HG02870 (cell line): ENCODE data around the gene CAPN10.

ENCODE experiments used
- ATAC-seq: cut with Tn5 transposase; IDR thresholded peaks from one replicate; pipeline ENCODE4 v1.9.1; 2021; ENCODE audit warnings: mild to moderate bottlenecking, moderate library complexity; ENCODE audit not compliant: unreplicated experiment

The CAPN10 gene

GRCh38 chr2:240635998-240636547 lies 49.5 kb downstream of the CAPN10 start:
- no peak for ATAC-seq

DNA sequence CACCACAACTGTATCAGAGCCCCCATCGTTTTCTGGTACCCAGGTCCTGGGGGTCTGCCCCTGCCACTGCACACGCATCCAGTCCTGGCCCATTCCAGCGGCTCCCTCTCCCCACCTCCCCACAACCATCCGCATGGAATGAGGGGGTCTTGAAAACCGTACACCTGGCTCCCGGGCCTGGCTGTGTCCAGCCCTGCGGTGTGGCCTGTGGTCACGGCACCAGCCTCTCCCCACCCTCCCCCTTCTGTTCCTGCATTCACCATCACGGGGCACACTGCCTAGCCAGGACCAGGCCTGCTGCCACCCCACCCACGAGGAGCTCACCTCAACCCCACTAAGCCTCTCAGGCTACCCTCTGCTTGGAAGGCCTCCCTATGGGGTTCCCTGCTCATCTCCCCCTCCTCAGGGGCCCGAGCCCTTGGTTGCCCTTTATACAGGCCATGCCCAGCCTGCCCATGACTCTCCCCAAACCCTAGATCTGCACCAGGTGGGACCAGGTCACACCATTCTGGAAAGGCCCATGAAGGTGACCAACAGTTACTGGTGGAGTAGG lies 50.1 kb downstream of the CAPN10 start:
- ATAC-seq: no peak

- ATAC-seq: no peak
Observed at GRCh38 chr2:240637116-240637900, 50.8 kb downstream of the CAPN10 start.

DNA sequence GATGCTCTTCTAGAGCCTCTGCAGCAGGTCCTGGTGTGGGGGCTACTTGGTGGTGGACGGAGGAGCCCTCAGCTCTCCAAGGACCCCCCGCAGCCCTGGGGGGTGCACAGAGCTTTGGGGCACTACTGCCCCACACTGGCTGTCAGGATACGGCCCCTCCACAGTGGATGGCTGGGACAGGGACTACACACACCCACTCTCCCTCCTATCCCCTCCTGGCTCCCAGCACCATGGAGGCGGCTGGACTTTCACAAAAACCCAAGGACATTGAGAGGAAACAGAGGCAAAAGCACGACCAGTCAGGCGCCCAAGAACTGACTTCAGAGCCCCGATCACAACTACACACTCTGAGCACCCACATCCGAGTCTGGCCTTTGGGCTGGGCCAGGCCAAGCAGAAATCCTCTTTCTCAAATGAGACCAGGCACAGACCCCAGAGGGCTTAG lies 51.4 kb downstream of the CAPN10 start:
- ATAC-seq: no peak

DNA sequence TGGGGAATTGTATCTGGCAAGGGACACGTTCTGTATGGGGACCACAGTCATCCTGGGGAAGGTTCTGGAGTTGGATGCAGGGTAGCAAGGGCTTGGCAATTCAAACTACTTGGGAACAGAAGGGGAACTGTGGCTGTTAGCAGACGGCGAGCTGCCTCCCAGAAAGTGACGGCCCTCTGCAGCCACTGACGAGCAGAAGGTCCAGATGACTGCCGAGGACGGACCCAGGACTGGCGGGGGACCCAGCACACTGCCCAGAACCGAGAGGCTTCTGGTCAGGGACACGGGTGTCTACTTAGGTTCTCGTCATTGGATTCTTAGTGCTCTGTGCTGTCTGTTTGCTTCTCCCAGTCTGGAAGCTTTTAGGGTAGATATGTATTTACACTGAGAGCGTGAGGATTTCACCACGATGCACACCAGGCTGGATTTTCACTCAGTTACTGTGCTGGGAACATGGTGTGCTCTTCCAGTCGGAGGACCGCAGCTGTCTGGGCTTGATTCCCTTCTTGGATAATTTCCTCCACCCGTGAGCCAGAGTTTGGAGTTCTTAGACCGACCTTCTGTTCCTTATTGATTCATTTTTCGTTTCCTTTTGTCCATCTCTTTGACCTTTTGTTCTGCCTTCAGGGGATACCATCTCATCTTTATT lies 52.1 kb downstream of the CAPN10 start:
- no peak for ATAC-seq

DNA sequence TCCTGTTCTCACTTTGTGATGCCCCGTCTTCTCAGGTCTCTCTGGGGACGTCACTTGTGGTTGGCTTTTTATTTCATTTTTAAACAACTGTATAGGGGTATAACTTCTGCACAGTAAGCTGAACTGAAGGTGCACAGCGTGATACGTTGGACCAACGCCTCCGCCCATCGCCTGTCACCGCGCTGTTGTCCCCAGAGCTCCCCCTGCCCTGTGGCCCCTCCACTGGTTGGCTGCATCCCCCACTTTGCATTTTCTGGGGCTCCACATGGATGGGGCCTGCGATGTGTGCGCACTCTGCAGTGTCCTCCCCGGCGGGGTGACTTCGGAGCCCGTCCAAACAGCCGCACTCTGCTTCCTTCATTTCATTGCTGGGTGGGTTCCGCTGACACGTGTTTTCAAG lies 53.0 kb downstream of the CAPN10 start:
- ATAC-seq: no peak

- no peak for ATAC-seq
Observed at GRCh38 chr2:240640939-240641338, 54.4 kb downstream of the CAPN10 start.

DNA sequence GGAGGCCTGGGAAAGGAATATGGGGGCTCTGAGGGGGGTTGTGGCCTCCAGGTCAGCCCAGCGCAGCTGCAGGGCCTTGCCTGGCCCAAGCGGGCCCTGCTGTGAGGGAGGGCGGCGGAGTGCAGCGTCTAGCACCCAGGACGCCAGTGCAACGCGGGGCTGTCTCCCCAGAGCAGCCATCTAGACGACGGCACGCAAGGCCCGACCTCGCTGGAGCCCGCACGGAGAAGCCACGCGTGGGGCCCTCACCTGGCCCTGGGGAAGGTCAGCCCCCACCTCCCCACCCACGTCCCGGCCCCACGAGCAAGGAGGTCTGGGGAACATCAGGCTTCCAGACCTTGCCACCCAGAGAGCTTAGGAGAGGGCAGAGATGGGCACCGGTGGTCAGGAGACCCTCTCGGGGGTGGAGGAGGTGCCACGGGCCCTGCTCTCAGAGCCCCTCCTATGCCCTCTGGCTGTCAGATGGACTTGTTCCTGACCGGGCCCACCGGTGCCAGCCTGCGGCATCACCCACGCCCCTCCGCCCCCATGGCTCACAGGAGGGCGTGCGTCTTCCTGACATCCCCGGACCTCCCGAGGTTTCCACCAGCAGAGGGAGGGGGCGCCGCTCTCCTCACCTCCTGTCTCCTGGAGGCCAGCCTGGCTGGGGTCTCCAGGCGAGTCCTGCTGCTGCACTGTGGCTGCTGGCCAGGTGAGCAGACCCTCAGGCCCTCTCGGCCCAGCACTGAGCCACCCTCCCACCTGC lies 55.7 kb downstream of the CAPN10 start:
- ATAC-seq: no peak

DNA sequence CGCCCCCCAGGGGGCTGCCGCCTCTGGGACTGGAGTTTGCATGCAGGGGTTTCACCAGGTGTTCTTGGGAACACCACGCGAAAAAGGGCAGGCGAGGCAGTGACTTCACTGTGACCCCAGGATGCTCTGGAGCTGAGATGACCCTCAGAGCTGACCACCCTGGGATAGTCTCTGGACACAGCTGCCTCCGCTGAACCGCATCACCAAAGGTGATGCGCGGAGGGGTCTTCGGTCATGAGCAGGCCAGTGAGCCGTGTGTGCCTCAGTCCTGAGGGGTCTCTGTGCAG lies 56.2 kb downstream of the CAPN10 start:
- ATAC-seq: no peak

DNA sequence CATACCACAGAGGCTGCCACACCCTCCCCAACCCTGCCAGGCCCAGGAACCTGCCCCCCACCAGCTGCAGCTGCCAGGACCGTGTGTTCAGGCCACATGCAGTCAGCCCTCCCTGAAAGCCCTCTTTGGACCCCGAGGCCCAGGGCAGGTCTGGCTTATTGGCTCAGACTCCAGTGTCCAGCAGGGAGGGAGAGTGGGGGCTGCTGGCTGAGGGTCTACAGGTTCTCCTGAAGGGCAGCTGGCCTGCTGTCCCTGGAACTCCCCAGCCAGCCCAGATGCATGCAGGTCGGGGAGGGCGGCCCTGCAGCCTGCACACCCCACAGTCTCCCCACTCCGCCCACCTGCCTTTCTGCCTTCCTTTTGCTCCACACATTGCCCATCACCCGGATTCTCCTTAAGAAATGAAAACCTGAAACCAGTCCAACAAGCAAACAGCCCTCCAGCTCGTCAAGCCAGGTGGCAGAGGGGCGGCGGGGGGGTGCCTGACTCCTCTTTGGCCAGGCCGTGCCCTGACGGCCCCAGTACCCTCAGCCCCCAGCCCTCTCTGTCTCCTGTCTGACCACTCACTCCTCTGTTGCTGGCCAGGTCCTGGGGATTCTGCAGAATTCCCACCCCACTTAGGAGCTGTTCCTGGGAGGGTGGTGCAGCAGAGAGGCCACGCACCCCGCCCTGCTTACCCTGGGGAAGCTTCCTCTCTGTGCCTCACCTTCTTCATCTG lies 56.7 kb downstream of the CAPN10 start:
- ATAC-seq: no peak

DNA sequence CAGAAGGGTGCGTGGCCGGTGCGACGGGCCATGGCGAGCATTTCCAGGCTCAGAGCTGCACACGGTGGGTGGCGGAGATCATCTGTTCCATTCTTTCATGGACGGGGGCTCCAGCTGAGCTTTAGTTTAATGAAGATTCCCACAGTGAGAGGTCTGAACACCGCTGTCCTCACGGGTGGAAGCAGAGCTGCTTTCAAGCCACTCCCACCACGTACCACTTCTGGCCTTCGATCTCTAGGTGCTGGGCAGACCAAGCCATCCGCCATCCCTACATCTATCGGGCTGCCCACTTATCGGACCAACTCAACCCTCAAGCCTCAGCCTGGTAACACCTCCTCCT lies 57.2 kb downstream of the CAPN10 start:
- ATAC-seq: no peak

DNA sequence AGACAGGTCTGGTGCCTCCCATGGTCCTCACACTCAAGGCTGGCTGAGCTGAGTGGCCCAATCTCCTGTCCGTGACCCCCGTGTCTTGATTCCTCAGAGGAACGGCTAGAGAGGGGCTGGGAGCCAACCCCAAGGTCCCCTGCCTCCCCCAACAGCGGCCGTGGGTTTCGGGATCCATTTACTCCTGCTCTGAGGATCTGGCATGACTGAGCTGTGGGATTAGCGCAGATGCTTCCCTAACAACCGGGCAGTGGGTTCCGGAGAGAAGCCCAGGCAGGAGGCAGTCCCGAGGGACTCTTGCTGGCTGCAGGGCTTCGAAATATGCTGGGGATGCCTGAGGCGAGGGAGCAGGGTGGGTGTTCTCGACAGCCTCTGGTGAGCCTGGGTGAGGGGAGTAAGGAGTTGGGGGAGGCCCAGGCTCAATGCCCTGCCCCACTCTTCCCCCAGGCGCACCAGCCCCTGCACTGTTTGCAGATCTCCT lies 57.7 kb downstream of the CAPN10 start:
- ATAC-seq: no peak

DNA sequence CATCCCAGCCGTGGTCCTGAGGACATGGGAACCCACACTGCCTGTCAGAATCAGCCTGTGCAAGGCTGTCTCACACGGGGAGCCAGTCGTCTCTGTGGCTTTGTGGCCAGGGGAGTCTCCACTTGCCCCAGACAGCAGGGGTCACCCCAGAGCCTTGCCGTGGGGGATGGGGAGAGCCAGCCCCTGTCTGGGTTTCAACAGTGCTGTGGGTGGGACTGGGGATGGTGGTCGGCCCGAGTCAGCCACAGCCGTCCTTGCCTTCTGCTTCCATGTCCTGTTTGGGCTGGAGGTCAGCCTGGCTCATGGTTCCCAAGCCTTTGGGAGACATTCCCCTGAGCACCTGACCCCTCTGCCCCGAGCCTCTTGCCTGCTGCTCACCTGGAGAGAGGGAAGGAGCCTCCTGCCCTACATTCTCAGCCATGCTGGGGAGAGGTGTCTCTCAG lies 58.3 kb downstream of the CAPN10 start:
- ATAC-seq: no peak

- ATAC-seq: no peak
Observed at GRCh38 chr2:240645346-240645745, 58.8 kb downstream of the CAPN10 start.

GRCh38 chr2:240645801-240646175 lies 59.3 kb downstream of the CAPN10 start:
- ATAC-seq: no peak

DNA sequence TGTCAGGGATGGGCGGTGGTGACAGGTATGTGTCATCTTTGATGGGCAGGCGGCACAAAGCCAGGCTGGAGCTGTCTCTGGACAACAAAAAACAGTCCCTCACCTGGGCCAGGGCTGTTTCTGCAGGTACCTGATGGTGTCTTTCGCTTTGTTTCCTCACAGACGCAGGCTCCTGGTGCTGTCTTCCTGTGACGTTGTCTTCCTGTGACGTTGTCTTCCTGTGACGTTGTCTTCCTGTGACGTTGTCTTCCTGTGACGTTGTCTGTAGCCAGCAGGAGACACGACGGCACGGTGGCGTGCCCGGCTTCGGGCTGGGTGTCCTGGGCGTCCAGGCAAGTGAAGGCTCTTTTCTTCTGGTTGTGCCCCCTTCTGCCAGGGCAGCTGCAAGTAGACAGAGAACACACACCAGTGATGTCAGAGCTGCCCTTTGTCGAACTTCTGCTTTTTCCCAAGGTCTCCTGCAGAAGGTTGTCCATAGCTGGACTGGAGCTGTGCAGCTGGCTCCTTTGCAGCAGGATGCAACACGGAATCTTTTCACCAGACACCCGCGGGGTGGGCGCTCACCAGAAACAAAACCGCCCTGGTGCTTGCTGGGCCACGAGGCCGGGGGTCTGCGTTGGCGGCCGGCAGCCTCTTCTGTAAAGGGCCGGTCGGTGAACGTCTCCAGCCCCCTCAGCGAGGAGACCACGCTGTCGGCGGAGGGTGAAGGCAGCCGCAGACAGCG lies 59.8 kb downstream of the CAPN10 start:
- no peak for ATAC-seq

DNA sequence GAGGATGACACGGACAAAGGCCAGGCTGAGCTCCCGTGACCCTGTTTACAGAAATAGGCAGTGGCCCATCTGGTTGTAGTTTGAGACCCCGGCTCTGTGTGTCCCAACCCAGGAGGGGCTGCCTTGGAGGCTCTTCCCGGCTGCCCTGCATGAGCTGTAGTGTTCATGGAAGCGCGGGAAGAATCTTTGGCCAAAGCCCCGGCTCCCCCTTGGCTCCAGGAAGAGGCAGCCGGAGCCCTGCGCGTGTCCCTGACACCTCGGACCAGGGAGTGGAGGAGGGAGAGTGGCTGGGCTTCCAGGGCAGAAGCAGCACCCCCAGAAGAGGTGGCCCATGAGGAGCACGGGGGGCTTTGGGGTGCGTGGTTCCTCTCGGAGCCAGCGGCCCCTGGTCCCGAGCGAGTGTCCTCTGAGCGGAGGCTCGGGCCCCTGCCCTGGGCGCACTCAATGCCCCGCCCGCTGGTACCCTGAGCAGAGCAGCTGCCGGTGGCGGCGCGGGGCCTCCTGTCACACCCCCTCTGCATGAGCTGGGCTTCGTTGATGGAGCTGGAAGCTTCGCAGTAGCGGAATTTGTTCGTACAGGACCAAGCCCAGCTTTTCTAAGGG lies 60.5 kb downstream of the CAPN10 start:
- ATAC-seq: no peak

DNA sequence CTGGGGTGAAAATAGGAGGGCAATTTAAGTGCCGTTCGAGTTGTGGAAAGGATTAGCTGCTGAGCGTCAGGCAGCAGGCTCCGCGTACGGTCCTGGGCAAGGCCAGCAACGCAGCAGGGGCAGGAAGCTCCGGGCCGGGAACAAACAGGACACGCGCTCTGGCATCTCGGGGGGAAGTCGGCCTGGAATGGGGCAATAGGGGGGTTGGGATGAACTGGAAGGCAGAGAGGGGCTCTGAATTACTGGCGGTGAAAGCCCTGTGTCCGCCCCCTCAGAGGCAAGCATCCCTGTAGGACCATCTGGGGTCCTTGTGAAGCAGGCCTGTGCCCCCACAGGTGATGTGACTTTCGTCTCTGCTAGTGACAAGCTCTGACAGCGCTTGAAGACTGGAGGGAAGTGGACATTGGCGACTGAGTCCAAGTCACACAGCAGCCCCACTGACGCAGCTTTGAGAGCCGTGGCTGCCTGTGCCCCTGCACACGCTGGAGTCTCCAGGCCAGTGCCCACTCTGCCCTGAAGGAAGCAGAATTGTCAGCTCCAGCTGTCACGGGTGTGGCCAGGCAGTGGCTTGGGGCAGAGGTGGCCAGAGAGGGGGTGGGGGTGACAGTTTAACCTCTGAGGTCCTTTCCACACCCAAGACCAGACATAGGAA lies 61.1 kb downstream of the CAPN10 start:
- ATAC-seq: no peak

GRCh38 chr2:240648155-240648649 lies 61.7 kb downstream of the CAPN10 start:
- ATAC-seq: no peak
